Measurements from ENCODE around the gene CENPS.

CENPS gene

GRCh38 chr1:10386761-10387676 lies 43.2 kb upstream of the CENPS start:
- no peak; the same call in 2 of the 3 replicates for ATAC-seq
- TF ChIP-seq ZC3H10 (CRISPR knock-in tag; IDR thresholded peaks at IDR 0.05) = no peak
- TF ChIP-seq, protein P1, sequence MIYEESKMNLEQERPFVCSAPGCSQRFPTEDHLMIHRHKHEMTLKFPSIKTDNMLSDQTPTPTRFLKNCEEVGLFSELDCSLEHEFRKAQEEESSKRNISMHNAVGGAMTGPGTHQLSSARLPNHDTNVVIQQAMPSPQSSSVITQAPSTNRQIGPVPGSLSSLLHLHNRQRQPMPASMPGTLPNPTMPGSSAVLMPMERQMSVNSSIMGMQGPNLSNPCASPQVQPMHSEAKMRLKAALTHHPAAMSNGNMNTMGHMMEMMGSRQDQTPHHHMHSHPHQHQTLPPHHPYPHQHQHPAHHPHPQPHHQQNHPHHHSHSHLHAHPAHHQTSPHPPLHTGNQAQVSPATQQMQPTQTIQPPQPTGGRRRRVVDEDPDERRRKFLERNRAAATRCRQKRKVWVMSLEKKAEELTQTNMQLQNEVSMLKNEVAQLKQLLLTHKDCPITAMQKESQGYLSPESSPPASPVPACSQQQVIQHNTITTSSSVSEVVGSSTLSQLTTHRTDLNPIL (CRISPR knock-in tag; IDR thresholded peaks at IDR 0.05; ENCODE audit: low read depth) = no peak

GRCh38 chr1:10387677-10388386 lies 42.4 kb upstream of the CENPS start:
- TF ChIP-seq RARB (CRISPR knock-in tag; IDR thresholded peaks at IDR 0.05) = no peak
- TF ChIP-seq GLIS3 (CRISPR knock-in tag; IDR thresholded peaks at IDR 0.05) = no peak
- no peak for TF ChIP-seq ZC3H10 (CRISPR knock-in tag; IDR thresholded peaks at IDR 0.05)
- TF ChIP-seq ZFP30 (CRISPR knock-in tag; IDR thresholded peaks at IDR 0.05) = no peak
- TF ChIP-seq, protein P2, sequence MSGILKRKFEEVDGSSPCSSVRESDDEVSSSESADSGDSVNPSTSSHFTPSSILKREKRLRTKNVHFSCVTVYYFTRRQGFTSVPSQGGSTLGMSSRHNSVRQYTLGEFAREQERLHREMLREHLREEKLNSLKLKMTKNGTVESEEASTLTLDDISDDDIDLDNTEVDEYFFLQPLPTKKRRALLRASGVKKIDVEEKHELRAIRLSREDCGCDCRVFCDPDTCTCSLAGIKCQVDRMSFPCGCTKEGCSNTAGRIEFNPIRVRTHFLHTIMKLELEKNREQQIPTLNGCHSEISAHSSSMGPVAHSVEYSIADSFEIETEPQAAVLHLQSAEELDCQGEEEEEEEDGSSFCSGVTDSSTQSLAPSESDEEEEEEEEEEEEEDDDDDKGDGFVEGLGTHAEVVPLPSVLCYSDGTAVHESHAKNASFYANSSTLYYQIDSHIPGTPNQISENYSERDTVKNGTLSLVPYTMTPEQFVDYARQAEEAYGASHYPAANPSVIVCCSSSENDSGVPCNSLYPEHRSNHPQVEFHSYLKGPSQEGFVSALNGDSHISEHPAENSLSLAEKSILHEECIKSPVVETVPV (CRISPR knock-in tag; IDR thresholded peaks at IDR 0.05) = no peak
- TF ChIP-seq BACH2 (CRISPR knock-in tag; IDR thresholded peaks at IDR 0.05; ENCODE audit: borderline replicate concordance) = no peak
- TF ChIP-seq ZNF8 (CRISPR knock-in tag; IDR thresholded peaks at IDR 0.05) = no peak
- no peak for TF ChIP-seq ZNF565 (CRISPR knock-in tag; conservative IDR thresholded peaks at IDR 0.05; ENCODE audit: low read depth)
- TF ChIP-seq ISL1 (CRISPR knock-in tag; IDR thresholded peaks at IDR 0.05) = no peak
- TF ChIP-seq TCF4 (CRISPR knock-in tag; IDR thresholded peaks at IDR 0.05; ENCODE audit: borderline replicate concordance) = no peak
- no peak for TF ChIP-seq ZNF70 (CRISPR knock-in tag; IDR thresholded peaks at IDR 0.05)
- ATAC-seq = peak; percentile 87

DNA sequence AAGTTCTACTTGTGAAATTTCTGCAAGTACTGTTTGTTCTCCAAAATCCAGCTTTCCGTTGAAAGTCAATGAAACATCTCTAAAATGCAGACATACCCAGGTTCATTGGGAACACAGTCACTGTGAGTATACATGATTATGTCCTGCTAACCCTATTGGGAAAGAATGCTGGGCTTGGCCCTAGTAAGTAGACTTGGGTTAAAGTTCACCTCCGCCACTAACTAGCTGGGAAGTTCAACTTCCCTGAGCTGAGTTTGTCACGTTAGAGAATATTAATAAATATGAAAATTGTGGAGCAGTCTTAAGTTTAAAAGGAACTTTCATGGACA lies 41.9 kb upstream of the CENPS start:
- ATAC-seq = no peak

GRCh38 chr1:10389271-10389973 lies 40.8 kb upstream of the CENPS start:
- ATAC-seq = no peak
- TF ChIP-seq PATZ1 (CRISPR knock-in tag; IDR thresholded peaks at IDR 0.05; ENCODE audit: borderline replicate concordance) = no peak
- no peak for TF ChIP-seq ZNF8 (CRISPR knock-in tag; IDR thresholded peaks at IDR 0.05)
- TF ChIP-seq TOX (CRISPR knock-in tag; IDR thresholded peaks at IDR 0.05; ENCODE audit: borderline replicate concordance) = no peak
- no peak for TF ChIP-seq ZNF70 (CRISPR knock-in tag; IDR thresholded peaks at IDR 0.05)
- TF ChIP-seq, protein P2 (CRISPR knock-in tag; IDR thresholded peaks at IDR 0.05) = no peak
- no peak for TF ChIP-seq RARB (CRISPR knock-in tag; IDR thresholded peaks at IDR 0.05)
- no peak for TF ChIP-seq ARNTL (CRISPR knock-in tag; IDR thresholded peaks at IDR 0.05; ENCODE audit: borderline replicate concordance, low read depth)
- no peak for TF ChIP-seq ZFP3 (CRISPR knock-in tag; IDR thresholded peaks at IDR 0.05)
- TF ChIP-seq TCF4 (CRISPR knock-in tag; IDR thresholded peaks at IDR 0.05; ENCODE audit: borderline replicate concordance) = no peak
- TF ChIP-seq, protein P1 (CRISPR knock-in tag; IDR thresholded peaks at IDR 0.05; ENCODE audit: low read depth) = no peak
- TF ChIP-seq POU6F1 (CRISPR knock-in tag; IDR thresholded peaks at IDR 0.05; ENCODE audit: borderline replicate concordance, low read depth) = no peak
- no peak for TF ChIP-seq ISL1 (CRISPR knock-in tag; IDR thresholded peaks at IDR 0.05)
- no peak for TF ChIP-seq OSR1 (CRISPR knock-in tag; IDR thresholded peaks at IDR 0.05)

More for the DNA sequence above, 41.9 kb upstream of the CENPS start:
- no peak for TF ChIP-seq SNAI2 (CRISPR knock-in tag; IDR thresholded peaks at IDR 0.05)
- no peak for TF ChIP-seq ZFP3 (CRISPR knock-in tag; IDR thresholded peaks at IDR 0.05)
- TF ChIP-seq, protein P2 (CRISPR knock-in tag; IDR thresholded peaks at IDR 0.05) = no peak
- no peak for TF ChIP-seq ZNF8 (CRISPR knock-in tag; IDR thresholded peaks at IDR 0.05)
- TF ChIP-seq ZFP30 (CRISPR knock-in tag; IDR thresholded peaks at IDR 0.05) = no peak
- TF ChIP-seq OSR1 (CRISPR knock-in tag; IDR thresholded peaks at IDR 0.05) = no peak
- TF ChIP-seq ESRRG (CRISPR knock-in tag; IDR thresholded peaks at IDR 0.05) = no peak
- no peak for TF ChIP-seq ZC3H10 (CRISPR knock-in tag; IDR thresholded peaks at IDR 0.05)
- TF ChIP-seq ZNF565 (CRISPR knock-in tag; conservative IDR thresholded peaks at IDR 0.05; ENCODE audit: low read depth) = no peak
- no peak for TF ChIP-seq GLIS3 (CRISPR knock-in tag; IDR thresholded peaks at IDR 0.05)
- no peak for TF ChIP-seq RARB (CRISPR knock-in tag; IDR thresholded peaks at IDR 0.05)
- no peak for TF ChIP-seq BACH2 (CRISPR knock-in tag; IDR thresholded peaks at IDR 0.05; ENCODE audit: borderline replicate concordance)

Data from SK-N-SH treated with all-trans-retinoic acid at 6 μM for 48 hours (cell line).